Measurements from ENCODE around the gene MFSD2A.
"Not testable (repeated sequence)": the region's sequence is repeated elsewhere in the genome, so short reads cannot be mapped to it uniquely, and the experiment has no call there.

MFSD2A gene

GRCh38 chr1:39992888-39993287 lies 37.9 kb downstream of the MFSD2A start:
- H3K27ac ChIP-seq, result peak overlapping the region; percentile 94
- DNase-seq (ENCODE audit: low read depth, low spot score), result no peak

DNA sequence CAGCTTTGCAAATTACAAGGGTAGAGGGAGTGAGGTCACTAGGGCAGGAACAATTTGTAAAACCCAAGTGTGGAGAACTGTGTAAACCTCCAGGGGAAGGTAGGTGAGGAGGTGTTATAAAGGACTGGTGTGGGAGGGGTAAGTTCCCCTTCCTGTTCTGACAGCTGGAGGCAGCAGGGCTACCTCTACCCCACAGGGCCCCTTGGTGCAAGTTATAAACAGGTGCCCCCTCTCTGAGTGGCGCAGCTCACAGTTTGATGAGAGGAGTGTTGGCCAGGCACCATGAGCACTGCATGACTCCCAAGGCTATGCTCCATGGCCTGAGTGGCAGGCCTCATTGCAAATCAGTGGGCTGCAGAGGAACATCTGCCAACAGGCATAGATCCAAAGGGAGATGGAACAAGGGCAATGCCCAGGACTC lies 41.0 kb downstream of the MFSD2A start:
- DNase-seq (ENCODE audit: low read depth, low spot score), result no peak
- H3K27ac ChIP-seq, result peak overlapping the region; percentile 7

DNA sequence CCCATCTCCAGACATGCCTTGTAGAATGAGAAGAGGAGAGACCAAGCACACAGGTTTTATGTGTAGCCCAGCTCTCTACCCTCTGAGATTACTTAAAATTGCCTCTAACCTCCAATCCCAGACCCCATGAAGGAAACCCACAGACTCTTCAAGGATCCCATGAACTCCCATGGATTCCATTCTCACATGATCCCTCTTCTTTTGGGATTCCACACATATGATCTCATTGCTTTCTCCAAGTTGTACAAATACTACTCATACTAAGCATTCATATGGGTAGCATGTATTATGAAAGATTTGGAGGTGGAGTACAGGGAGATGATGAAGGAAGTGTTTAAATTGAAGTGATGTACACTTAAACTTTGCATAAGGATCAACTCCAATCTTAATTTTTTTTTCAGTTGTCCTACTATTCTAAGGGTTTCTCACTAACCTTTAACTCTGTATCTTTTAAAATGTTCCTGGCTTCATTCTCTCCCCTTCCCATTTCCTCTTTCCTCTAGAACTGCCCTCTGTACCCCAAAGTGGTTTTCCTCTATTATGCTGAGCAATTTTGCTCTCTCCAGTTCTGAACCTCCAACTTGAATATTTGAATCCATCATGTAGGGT lies 41.6 kb downstream of the MFSD2A start:
- no peak for DNase-seq (ENCODE audit: low read depth, low spot score)
- H3K27ac ChIP-seq, result peak overlapping the region; percentile 7

DNA sequence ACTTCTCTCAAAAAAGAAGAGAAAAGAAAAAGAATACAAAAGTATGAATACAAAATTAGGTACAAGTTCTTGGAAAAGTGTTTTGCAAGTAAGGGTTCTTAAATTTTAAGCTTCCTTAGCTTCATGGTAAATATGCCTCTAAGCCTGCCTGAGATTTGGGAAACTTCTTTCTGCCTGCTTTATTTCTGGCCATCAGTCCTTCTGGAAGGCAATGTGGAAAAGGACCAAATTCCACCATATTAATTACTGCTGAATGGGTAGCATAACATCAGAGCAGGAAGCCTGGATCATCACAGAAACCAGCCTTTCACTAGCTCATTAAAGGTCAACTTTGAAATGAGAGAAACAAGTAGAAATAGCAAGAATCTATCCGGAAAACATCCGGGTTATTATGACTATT lies 46.5 kb downstream of the MFSD2A start:
- H3K27ac ChIP-seq, result no peak overlapping the region
- no peak for DNase-seq (ENCODE audit: low read depth, low spot score)

GRCh38 chr1:40003156-40004093 lies 48.5 kb downstream of the MFSD2A start:
- DNase-seq (ENCODE audit: low read depth, low spot score), result no peak

GRCh38 chr1:40004857-40005256 lies 49.9 kb downstream of the MFSD2A start:
- DNase-seq (ENCODE audit: low read depth, low spot score), result peak; percentile 63
- H3K27ac ChIP-seq, result peak overlapping the region; percentile 81

More at GRCh38 chr1:40003156-40004093, 48.5 kb downstream of the MFSD2A start:
- no peak overlapping the region for H3K27ac ChIP-seq

DNA sequence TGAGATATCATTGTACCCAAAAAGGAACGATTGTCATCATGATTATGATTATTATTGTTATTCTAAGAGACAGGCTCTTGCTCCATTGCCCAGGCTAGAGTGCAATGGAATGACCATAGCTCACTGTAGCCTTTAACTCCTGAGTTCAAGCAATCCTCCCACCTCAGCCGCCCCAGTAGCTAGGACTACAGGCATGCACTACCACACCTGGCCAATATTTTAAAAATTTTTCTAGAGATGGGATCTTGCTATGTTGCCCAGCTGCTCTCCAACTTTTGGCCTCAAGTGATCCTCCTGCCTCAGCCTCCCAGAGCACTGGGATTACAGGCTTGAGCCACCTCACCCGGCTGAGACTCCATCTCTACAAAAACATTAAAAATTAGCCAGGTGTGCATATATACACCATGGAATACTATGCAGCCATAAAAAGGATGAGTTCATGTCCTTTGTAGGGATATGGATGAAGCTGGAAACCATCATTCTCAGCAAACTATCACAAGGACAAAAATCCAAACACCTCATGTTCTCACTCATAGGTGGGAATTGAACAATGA lies 52.6 kb downstream of the MFSD2A start:
- DNase-seq (ENCODE audit: low read depth, low spot score); H3K27ac ChIP-seq: not testable (repeated sequence)

GRCh38 chr1:40011198-40011597 lies 56.3 kb downstream of the MFSD2A start:
- DNase-seq (ENCODE audit: low read depth, low spot score), result no peak
- H3K27ac ChIP-seq, result no peak overlapping the region

DNA sequence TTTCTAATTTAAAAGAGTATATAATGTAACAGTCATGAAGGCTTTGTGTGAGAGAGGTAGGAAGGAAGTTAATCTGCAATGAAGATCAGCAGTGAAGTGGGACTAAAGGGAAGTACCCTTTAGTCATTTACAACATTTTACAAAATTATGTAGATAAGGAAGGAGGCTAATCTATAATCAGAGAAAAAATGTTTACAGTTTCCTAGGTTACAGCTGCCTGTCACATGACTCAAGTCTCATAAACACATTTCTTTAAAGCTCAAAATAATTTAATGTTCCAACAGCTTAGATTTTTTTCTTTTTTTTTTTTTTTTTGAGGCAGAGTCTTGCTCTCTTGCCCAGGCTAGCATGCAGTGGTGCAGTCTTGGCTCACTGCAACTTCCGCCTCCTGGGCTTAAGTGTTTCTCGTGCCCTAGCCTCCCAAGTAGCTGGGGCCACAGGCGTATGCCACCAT lies 59.3 kb downstream of the MFSD2A start:
- DNase-seq (ENCODE audit: low read depth, low spot score), result no peak
- peak overlapping the region; percentile 97 for H3K27ac ChIP-seq

GRCh38 chr1:40014812-40015594 lies 60.1 kb downstream of the MFSD2A start:
- DNase-seq (ENCODE audit: low read depth, low spot score), result peak; percentile 86
- peak overlapping the region; percentile 97 for H3K27ac ChIP-seq

DNA sequence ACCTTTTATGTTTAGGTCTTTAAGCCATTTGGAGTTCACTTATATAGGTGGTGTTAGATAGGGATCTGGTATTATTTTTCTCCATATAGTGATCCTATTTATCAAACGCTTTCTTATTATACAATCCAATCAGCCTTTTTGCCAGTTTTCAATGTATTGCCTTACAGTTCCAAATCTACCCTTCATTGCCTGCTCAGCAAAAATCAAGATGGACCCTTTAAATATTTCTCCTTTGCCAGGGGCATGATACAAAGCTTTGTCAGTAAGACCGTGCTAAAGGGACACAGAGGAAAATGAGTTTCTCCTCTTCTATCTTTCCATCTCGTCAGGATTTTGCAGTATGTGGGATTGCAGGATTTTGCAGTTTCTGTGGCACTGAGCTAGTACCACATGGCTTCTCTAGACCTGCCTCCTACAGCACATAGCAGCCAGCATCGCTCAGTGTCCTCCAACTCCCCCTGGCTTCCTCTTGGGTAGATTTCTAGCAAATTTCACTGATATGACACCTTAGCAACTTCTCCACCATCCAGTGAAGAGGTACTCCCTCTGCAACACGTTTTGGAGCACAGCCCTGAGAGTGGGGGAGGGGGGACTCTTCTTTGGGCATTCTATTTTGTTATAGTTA lies 63.1 kb downstream of the MFSD2A start:
- no peak overlapping the region for H3K27ac ChIP-seq
- DNase-seq (ENCODE audit: low read depth, low spot score), result no peak
